Measurements from ENCODE around the gene C1orf141. TPM values are rescaled to one million over a fixed set of nuclear protein-coding genes. Genes with fewer than 3 reads are reported as not detected.
A peak's percentile ranks its signal among the peaks of the same experiment; 100 is the strongest.
"Not testable (repeated sequence)": the region's sequence is repeated elsewhere in the genome, so short reads cannot be mapped to it uniquely, and the experiment has no call there.

Gene C1orf141
- not detected for total RNA-seq

DNA sequence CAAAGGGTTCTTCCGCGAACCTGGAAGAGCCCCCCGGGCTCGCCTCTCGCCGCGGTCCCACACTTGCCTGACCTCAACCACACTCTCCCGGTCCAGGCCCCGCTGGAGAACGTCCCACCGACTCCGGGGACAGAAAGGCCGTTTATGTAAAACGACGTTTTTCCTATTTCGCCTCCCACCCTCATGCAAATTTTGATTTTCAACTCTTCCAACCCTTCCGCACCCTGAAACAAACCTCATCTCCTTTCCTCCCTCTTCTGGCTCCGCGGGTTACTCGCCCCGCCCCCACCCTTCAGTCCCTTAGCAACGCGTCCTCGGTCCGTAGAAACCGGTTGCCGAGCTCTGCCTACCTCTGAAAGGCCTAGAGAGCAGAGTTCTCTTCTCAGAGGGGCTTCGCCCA lies at the start of gene C1orf141:
C1orf141 (minus strand) TSS at position 276 of the 400 bp plus-strand sequence. CDS start 7,730 bp downstream, outside the sequence.
- peak; percentile 75 for DNase-seq

DNA sequence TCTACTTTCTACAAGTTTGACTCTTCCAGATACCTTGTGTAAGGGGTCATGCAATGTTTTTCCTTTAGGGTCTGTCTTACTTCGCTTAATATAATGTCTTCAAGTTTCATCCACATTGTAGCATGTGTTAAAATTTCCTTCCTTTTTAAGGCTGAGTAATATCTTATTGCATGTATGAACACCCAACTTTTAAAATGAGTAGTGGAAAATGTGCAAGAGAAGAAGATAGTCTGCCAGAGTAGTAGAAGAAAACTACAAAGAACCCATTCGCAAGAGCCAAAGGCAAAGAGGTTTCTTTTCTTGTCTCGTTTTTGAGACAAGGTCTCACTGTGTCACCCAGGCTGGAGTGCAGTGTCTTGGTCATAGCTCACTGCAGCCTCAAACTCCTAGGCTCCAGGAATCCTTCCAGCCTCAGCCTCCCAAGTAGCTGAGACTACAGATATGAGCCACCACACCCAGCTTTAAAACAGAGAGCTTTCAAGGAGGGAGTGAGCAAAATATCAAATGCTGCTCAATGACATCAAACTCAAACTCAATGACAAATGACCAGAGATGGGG lies 40.8 kb upstream of the C1orf141 start:
- DNase-seq: no peak

DNA sequence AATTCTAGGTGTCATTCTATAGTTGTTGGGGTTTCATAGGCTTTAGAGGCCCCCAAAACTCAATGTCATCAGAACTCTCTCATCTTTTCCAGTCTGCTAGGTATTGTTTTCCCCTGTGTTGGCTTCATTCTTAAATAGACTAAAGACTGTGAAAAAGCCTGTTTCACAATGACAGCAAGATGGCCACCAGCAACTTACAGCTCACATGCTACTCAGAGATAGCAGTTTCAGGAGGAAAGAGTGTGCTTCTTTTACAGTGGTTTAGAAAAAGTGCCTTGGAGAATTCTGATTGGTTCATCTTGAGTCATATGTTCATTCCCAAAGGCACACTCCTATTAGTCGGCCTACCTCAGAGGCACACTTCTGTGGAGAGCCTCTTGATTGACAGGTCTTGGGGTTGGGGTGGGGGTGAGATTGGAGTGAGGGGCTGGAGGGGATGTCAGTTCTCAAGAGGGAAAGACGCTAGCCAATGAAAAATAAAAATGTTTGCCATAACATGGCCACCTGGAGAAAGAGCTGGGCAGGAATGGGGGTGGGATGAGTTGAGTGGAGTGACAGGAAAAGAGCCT lies 40.0 kb upstream of the C1orf141 start:
- DNase-seq: no peak

DNA sequence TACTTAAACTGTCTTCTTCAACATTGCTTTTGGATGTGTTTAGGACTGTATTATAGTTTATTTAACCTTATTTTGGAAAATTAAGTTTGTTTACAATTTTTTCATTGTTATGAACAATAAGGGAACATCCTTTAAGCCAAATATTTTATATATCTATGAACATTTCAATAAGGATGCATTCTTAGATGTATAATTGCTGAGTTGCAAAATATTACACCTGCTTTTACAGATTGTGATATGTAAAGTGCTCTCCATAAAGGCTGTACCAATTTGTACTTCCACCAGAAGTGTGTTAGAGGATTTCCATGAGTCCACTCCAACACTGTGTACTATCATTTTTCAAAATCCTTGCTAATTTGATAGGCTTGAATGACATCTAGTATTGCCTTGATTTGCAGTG lies 39.2 kb upstream of the C1orf141 start:
- DNase-seq: no peak

DNA sequence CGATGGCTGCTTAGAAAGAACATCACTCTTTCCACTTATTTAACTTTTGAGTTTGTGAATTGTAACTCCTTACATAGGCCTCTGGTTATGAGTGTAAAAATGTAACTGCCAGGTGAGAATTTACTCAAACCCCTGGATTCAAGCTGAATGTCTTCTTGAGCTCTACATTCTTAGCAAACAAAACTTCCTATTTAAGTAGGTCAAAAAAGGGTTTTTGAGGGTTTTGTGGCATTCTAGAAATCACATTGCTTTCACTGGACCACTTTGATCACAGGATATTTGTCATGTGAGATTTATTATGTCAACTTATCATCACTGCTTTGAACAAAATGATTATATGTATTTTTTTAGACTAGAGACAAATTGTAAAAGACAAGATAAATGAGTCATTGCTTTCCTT lies 37.2 kb upstream of the C1orf141 start:
- DNase-seq: no peak

DNA sequence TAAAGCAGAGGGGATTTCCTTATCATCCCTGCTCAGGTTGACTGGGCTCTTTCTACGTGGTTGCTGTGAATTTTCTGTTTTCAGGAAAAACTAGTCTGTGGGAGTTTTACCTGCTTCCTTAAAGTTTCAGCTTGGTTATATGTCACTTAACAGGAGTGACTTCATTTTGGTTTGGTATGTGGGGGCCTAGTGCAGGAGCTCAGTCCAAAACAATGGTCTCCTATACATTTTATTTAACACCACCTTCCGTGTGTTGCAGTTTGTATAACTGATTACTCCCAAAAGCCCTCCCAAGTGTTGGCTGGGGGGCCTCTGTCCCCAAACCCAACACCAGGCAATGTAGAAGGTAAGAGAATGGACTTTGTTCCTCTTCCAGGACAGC lies 36.8 kb upstream of the C1orf141 start:
- no peak for DNase-seq

DNA sequence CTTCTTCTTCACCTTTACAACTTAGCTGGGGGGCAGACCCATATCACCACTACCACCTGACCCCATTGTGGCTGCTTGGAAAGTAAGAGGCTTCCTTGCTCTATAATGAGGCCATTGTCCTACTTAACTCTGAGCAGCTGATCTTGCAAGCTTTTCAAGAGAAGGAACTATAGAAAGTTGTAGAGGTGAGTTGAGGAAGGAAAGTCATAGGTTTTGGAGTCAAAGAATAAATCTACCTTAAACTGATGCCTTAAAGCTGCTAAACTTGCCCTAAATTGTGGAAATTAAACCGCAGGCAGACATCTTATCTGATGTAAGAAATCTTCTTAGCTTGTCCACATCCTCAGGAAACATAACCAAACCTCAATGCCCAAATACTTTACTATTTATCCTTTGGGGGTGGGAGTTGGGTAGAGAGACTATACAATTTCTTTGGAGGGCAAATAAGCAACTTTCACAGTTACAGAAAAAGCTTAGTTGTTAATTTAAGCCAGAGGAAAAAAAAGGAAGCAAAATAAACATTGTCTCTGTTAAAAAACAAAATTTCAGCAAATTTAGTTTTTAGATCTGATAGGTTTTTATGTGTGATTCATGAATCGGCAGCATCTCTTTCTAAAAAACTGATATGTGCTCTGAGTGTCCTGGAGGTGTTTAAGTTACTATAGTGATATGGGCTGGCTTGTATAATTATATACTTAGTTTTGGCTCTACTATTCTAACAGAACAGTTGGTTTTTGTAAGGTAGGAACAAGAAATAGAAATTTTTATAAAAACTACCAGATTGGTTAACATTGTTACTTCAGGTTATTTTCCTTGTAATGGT lies 36.2 kb upstream of the C1orf141 start:
- DNase-seq: no peak

DNA sequence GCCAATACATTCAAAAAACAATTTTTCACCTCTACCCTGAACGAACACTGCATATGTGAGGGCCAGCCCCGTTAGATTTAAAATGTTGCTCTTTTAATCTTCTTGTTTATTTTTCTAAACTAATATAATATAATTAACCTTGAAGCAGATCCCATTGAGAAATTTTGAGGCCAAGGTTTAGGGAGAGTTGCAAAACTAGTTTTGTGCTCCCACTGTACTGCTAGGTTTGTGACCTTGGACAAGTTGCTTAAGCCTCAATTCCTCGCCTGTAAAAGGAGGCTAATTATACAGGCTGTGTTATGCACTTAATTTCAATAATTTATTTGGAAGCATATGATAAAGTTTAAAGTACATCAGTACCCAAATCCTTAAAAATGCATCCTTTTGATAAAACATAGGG lies 35.2 kb upstream of the C1orf141 start:
- DNase-seq: no peak

DNA sequence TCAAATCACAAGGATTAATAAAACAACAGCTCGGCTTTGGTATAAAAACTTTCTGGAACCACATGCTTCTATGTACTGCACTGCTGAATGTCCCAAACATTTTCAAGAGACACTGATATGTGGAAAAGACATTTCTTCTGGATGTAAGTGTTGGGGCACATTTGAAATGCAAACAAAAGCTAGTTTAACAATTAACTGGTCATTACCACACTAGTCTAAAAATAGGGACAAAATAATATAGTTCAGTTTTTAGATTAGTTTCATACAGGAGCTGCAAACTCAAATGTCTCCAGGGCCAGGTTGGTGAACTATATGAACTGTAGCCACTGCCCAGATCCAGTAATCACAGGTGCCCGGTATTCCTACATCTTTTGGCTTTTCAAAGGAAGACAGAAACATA lies 34.7 kb upstream of the C1orf141 start:
- DNase-seq: no peak

DNA sequence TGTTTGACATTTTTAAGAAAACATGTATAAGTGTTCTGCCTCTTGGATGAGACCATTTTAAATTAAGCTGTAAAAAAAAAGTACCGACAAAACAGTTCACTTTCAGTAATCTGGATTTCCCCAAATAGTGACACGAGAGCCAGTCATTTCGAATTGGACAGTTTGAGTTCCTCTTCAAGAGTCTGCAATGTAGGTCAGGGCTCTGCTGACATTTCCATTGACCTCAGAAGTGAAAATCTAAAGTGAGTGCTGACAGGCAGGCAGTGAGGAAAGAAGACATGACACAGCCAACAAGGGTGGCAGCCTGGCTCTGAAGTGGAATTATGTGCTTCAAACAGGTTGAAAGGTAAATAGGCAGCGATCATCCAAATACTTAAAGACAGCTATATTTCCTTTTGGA lies 31.4 kb upstream of the C1orf141 start, which contains the start of gene IL23R:
IL23R (plus strand) TSS at position 259 of the 400 bp plus-strand sequence. CDS start 1,667 bp downstream, outside the sequence.
- no peak for DNase-seq

DNA sequence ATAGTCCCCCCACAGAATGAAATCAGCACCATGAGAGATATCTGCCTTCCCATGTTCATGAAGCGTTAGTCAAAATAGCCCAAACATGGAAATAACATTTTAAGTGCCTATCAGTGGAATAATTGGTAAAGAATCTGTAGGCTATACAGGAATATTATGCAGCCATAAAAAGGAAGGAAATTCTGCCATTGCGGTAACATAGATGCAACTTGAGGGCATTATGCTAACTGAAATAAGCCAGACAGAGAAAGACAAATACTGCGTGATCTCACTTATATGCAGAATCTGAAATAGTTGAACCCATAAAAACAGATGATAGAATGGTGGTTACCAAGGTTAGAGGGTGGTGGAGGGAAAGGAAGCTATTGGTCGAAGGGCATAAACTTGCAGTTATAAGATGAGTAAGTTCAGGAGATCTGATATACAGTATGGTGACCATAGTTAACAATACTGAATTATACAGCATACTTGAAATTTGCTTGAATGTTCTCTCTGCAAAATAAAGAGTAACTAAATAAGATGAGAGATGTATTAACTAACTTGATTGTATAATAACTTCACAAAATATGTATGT lies 30.8 kb upstream of the C1orf141 start:
- DNase-seq: no peak

DNA sequence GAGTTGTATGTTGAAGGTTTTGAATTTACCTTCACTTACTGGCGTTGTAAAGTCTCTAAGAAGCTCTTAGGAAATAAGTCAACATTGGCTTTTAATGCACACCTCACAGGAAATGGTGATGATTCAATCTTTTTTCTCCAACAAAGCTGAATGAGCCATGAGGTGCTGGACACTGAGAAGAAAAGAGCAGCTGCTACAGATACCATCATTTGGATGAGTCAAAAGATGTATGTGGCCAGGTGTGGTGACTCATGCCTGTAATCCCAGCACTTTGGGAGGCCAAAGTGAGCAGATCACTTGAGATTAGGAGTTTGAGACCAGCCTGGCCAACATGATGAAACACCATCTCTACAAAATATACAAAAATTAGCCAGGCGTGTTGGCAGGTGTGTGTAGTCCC lies 28.2 kb upstream of the C1orf141 start:
- no peak for DNase-seq

DNA sequence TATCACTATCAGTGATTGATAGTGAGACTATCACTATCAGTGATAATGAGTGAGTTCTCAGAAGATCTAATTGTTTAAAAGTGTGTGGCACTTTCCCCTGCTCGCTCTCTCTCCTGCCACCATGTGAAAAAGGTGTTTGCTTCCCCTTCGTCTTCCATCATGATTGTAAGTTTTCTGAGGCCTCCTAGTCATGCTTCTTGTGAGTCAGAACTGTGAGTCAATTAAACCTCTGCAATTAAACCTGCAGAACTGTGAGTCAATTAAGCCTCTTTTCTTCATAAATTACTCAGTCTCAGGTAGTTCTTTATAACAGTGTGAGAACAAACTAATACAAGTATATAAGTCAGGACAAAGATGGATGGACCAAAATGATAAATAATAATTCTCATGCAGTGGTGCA lies 24.5 kb upstream of the C1orf141 start:
- DNase-seq: no peak

DNA sequence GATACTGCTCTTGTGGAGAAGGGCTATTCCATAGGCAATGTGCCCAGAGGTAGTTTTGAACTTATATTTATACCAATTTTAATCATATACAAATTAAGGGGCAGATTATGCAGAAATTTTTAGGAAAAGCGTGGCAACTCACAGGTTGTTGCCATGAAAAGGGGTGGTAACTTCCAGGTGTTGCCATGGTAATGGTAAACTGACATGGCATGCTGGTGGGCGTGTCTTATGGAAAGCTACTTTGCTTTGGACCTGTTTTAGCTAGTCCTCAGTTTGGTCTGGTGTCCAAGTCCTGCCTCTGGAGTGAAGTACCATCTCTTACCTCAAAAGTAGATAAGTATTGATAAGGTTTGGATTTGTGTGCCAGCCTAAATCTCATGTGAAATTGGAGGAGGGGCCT lies 23.6 kb upstream of the C1orf141 start:
- no peak for DNase-seq

DNA sequence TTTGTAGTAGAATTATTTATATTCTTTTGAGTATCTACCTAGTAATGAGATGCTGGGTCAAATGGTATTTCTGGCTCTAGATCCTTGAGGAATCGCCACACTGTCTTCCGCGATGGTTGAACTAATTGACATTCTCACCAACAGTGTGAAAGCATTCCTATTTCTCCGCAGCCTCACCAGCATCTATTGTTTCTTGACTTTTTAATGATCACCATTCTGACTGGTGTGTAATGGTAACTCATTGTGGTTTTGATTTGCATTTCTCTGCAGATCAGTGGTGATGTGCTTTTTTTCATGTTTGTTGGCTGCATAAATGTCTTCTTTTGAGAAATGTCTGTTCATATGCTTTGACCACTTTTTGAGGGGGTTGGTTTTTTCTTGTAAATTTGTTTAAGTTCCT lies 16.2 kb upstream of the C1orf141 start:
- no peak for DNase-seq

DNA sequence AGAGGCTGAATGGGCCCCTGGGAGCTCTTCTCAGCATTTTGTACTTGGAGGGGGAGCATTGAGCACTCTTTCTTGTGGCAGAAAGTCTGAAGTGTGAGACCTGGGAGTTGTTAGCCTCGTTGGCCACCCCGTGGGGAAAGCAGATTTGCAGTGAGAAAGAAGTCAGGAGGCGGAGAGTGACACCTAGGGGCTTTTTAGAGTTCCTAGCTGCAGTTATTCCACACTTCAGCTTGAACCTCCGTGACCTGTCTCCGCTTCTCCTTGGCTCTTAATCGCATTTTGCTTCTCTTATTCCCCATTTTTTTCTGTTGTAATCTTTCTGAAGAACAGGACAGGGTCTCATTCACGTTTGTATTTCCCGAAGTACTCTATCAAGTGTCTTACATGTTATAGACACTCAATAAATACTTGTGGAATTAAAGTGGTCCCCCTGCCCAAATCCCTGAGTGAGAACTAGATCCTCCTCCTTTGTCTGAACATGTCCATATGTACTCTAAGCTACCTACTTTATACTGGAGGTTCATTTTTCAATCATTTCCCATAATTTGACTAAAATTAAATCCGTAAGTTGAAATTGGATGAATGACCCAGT lies 14.5 kb upstream of the C1orf141 start:
- DNase-seq: peak; percentile 74

DNA sequence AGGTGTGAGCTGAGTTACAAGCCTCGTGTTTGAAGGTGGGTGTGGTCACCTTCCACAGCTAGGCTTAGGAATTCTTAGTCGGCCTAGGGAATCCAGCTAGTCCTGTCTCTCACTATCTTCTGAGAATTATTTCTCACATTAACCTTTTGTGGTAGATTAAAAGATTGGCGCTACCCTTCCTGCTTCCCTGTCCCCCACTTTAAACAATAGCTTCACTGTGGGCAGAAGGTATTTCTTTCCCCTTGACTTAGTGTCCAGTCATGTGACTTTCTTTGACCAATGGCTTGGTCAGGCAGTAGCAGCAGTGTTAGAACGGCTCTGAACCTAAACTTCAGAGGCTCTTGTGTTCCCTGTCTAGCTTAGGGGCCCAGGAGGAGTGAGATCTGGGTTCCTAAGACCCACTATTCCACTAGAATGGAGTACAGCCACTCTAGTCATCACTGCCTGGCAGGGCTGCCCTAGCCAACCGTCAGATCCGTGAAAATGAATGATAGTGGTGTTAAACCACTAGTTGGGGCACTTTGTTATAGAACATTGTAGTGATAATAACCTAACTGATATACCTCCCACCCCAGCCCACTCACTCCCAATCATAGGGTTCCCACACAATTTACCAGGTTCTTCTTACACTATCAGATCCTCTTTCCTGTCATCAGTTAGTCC lies 13.9 kb upstream of the C1orf141 start:
- no peak for DNase-seq

DNA sequence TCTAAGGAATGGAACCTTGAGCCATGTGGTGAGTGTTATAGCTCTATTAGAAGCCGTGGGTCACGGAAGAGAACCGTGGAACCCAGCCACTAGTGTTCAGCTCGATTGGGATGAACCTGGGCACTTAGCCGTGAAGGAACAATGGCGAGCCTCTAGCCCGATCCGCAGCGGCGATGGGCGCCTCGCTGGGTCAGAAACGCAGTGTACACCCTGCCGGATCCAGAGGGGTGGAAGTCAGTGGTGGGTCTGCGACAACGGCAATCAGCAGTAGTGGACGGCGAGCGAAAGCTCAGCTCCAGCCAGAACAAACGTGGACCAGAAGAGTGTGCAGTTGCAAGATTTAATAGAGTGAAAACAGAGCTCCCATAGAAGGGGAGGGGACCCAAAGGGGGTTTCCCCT lies 13.2 kb upstream of the C1orf141 start:
- not testable (repeated sequence) for DNase-seq

DNA sequence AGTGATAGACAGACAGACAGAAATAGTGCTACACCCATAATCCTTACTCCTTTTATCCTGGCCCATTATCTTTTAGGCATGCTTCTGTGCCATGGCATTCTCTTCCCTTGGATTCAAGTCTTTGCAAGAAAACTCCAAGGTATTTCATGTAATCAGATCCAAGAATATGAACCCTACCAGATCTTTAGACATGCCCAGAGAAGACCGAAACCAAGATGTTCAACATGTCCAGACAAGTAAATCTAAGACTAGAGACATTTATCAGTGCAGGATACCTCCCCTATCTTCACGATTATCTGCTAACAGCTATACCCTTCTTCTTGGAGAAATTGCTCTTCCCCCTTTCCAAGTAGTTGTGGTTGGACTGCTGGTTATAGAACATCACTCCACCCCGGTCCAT lies 11.8 kb upstream of the C1orf141 start:
- no peak for DNase-seq

DNA sequence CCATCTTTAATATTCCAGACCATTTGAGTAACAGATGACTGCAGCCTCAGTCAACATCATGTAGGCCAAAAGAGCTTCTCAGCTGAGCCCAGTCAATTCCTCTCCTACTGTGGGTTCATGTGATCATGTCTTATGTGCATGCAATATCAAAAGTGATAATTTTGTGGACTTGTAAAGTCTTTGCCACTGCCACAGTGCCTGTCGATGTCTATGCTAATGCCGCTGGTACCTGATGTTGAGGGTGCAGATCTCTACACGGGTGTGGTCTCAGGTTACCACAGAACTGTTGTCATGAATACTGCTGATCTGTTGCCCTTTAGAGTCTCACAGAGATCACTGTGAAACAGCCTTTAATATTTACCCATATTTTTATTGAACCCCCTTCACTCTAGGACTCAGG lies 11.3 kb upstream of the C1orf141 start:
- no peak for DNase-seq

DNA sequence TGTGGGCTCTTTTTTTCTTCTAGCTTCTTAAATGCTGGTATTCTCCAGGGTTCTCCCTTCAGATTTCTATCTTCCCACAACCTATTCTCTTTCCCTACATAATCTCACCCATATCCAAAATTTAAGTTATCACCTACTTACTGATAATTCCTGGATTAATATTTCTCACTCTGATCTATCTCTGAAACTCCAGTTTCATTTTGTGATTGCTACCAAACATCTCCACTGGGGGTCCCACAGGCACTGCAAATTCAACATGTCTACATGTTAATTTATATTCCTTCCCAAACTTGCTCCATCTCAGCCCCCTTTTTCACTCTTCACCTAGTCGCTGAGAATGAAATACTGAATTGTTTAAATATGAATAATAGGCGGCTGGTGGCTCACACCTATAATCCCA lies 9.9 kb upstream of the C1orf141 start:
- no peak for DNase-seq

DNA sequence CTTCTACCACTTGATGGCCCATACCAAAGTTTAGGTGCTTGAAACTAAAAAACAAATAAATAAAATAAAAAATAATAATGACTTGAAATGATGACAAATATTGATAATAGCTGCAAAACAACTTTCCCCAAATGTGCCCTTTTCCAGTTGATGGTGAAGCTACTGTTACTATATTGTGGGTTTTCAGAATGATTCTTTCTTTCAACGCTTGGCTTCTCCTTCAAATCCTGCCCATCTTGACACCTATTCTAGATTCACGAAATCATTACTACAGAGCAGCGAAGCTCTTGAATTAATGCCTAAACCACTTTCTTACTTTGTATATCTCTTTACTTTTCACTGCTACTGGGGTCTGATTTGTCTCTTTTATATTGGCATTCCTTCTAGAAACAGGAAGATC lies 9.2 kb upstream of the C1orf141 start:
- no peak for DNase-seq

Measured in tongue (tissue), 2 donors.